GM21786 (cell line): ENCODE measurements around the gene TRIM32.
"Not testable (repeated sequence)": the region's sequence is repeated elsewhere in the genome, so short reads cannot be mapped to it uniquely, and the experiment has no call there.

Experiments used
- ATAC-seq: cut with Tn5 transposase; IDR thresholded peaks from one replicate; pipeline ENCODE4 v1.9.1; 2021; ENCODE audit not compliant: unreplicated experiment

The TRIM32 gene

GRCh38 chr9:116673375-116673774, 13.7 kb upstream of the TRIM32 start:
- ATAC-seq: no peak

- ATAC-seq: no peak
Observed at GRCh38 chr9:116674210-116674980, 12.7 kb upstream of the TRIM32 start.

GRCh38 chr9:116683535-116683934, 3.6 kb upstream of the TRIM32 start:
- ATAC-seq: no peak

- no peak for ATAC-seq
Observed at GRCh38 chr9:116685166-116685565, 1.9 kb upstream of the TRIM32 start.

GRCh38 chr9:116686135-116686534, 970 bp upstream of the TRIM32 start:
- no peak for ATAC-seq

GRCh38 chr9:116686693-116687073, 422 bp upstream of the TRIM32 start:
- ATAC-seq: peak; percentile 35

GRCh38 chr9:116687754-116688135, 640 bp downstream of the TRIM32 start:
- ATAC-seq: peak; percentile 1

GRCh38 chr9:116688806-116689485, 1.8 kb downstream of the TRIM32 start:
- ATAC-seq: no peak

GRCh38 chr9:116689486-116690032, 2.5 kb downstream of the TRIM32 start:
- ATAC-seq: no peak

GRCh38 chr9:116690805-116691204, 3.7 kb downstream of the TRIM32 start:
- ATAC-seq: not testable (repeated sequence)

GRCh38 chr9:116691607-116692006, 4.5 kb downstream of the TRIM32 start:
- ATAC-seq: no peak

- ATAC-seq: peak; percentile 32
Observed at GRCh38 chr9:116692616-116693015, 5.5 kb downstream of the TRIM32 start.

GRCh38 chr9:116693233-116693731, 6.2 kb downstream of the TRIM32 start:
- ATAC-seq: no peak

GRCh38 chr9:116694785-116695291, 7.7 kb downstream of the TRIM32 start:
- no peak for ATAC-seq

- no peak for ATAC-seq
Observed at GRCh38 chr9:116695438-116695837, 8.3 kb downstream of the TRIM32 start.

- ATAC-seq: no peak
Observed at GRCh38 chr9:116697362-116697761, 10.3 kb downstream of the TRIM32 start.

GRCh38 chr9:116697887-116698286, 10.8 kb downstream of the TRIM32 start:
- ATAC-seq: no peak

- ATAC-seq: no peak
Observed at GRCh38 chr9:116700279-116700678, 13.2 kb downstream of the TRIM32 start.

- no peak for ATAC-seq
Observed at GRCh38 chr9:116700882-116701865, 14.1 kb downstream of the TRIM32 start.

GRCh38 chr9:116701940-116702642, 15.0 kb downstream of the TRIM32 start:
- no peak for ATAC-seq
